Measurements from ENCODE around the gene BCL2L12.
"Not testable (repeated sequence)": the region's sequence is repeated elsewhere in the genome, so short reads cannot be mapped to it uniquely, and the experiment has no call there.

The BCL2L12 gene

GRCh38 chr19:49704888-49705642 lies 39.3 kb downstream of the BCL2L12 start:
- in situ Hi-C loops (cut with MboI; ENCODE audit: low sequenced_read_pairs) = no loop called here

GRCh38 chr19:49705919-49706318 lies 40.2 kb downstream of the BCL2L12 start:
- in situ Hi-C loops (cut with MboI; ENCODE audit: low sequenced_read_pairs) = no loop called here

GRCh38 chr19:49710372-49710951 lies 44.7 kb downstream of the BCL2L12 start:
- in situ Hi-C loops (cut with MboI; ENCODE audit: low sequenced_read_pairs) = no loop called here

GRCh38 chr19:49712397-49712859 lies 46.7 kb downstream of the BCL2L12 start:
- in situ Hi-C loops (cut with MboI; ENCODE audit: low sequenced_read_pairs) = no loop called here

GRCh38 chr19:49713236-49713845 lies 47.6 kb downstream of the BCL2L12 start:
- in situ Hi-C loops (cut with MboI; ENCODE audit: low sequenced_read_pairs) = no loop called here

- in situ Hi-C loops (cut with MboI; ENCODE audit: low sequenced_read_pairs) = no loop called here
These were observed 50.4 kb downstream of the BCL2L12 start for GRCh38 chr19:49716154-49716553.

GRCh38 chr19:49718511-49718910 lies 52.8 kb downstream of the BCL2L12 start:
- in situ Hi-C loops (cut with MboI; ENCODE audit: low sequenced_read_pairs) = no loop called here

GRCh38 chr19:49718991-49719390 lies 53.3 kb downstream of the BCL2L12 start:
- in situ Hi-C loops (cut with MboI; ENCODE audit: low sequenced_read_pairs) = no loop called here

- in situ Hi-C loops (cut with MboI; ENCODE audit: low sequenced_read_pairs) = not testable (repeated sequence)
These were observed 53.7 kb downstream of the BCL2L12 start for GRCh38 chr19:49719420-49719819.

All from hTERT RPE-1 (cell line).